Left renal cortex interstitium (tissue), 4 donors: ENCODE results near the gene TMEM208. TPM values are rescaled to one million over a fixed set of nuclear protein-coding genes. Genes with fewer than 3 reads are reported as not detected.

ENCODE experiments used
- DNase-seq, 4 donors: peaks; one replicate each; pipeline ENCODE4 v3.0.0-alpha.2; 2013; ENCODE audit warnings: low read depth in 4 of 4, low spot score in 2 of 4, missing footprints in 1 of 4
- polyA plus RNA-seq, 4 donors: library from polyadenylated mRNA; unstranded; fragments of 120-200 nt; gene quantifications; one replicate each; pipeline ENCODE4 v1.2.1, GENCODE V29; 2013; ENCODE audit not compliant: insufficient read length in 4 of 4

TMEM208 gene
- polyA plus RNA-seq, 4 donors, result 41.0 to 55.0 (median 44.0) TPM

DNA sequence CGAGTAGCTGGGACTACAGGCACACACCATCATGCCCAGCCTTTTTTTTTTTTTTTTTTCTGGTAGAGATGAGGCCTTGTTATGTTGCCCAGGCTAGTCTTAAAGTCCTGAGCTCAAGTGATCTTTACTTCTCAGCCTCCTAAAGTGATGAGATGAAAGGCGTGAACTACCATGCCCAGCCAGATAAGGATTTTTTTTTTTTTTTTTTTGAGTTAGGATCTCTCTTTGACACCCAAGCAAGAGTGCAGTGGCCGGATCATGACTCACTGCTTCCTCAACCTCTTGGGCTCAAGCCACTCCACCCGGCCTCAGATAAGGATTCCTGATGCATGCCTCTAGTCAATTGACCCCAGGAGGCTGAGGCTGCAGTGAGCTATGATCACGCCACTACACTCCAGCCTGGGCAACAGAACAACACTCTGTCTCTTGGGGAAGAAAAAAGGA lies 41.2 kb downstream of the TMEM208 start:
- DNase-seq, result no peak

DNA sequence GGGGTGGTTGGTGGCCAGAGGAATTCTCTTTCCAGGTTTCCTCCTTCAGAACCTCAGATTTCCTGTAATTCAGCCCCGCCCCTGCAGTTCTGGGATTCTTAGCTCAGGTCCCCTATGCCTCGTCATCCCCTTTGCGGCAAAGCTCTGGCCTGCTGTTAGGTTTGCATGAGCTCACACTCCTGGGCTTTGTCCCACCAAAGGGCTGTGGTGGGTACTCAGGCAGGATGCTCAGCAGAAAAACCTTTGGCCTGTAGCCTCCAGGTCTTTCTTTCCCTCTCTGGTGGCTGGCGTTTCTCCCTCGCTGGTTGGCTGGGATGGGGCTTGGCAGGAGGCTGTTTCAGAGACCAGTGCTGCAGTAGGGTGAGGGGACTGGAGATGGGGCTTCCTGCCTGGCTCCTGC lies 42.8 kb downstream of the TMEM208 start:
- no peak for DNase-seq

DNA sequence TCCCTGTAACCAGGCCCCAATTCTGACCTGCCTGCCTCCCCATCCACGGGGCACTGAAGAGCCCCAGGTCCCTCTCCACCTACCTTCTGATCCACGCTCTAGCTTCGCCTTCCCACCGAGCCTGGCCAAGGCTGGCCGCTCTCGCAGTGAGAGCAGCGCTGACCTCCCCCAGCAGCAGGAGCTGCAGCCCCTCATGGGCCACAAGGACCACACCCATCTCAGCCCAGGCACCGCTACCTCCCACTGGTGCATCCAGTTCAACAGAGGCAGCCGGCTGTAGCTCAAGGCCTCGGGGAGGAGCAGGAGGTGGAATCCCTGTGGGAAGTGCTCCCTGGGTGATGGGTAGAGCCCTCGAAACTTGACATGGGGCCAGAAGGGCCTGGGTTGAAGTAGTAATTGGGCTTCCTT lies 44.0 kb downstream of the TMEM208 start:
- no peak for DNase-seq

DNA sequence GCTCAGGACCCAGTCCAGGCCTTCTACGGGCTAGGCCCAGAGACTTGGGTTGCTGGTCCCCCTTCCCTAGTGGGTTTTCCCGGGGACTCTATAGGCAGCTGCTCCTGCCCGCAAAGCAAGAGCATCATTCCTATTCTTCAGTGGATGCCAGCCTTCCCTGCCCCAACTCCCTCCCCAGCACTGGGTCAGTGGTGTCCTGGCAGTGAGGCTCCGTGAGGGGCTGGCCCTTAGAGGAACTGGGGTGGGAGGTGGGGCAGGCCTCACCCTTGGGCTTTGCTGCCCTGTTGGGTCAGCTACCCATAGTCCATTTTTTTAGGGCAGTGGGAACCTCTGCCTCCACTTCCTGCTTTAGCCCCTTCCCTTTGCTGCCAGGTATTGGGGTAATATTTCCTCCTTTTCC lies 44.5 kb downstream of the TMEM208 start:
- no peak for DNase-seq

DNA sequence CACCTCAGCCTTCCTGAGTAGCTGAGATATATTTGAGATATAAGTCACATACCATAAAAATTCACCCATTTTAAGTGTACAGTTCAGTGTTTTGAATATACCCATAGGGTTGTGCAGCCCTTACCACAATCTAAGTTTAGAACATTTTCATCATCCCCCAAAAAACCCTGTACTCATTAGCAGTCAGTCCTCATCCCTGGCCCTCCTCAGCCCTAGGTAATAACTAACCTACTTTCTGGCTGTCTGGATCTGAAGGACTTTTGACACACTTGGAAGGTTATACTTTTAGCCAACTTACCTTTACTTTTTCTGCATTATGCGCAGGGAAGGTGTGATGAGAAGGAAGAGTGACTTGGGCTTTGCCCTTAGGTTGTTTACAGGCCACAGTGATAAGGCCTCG lies 48.4 kb downstream of the TMEM208 start:
- DNase-seq, result no peak

DNA sequence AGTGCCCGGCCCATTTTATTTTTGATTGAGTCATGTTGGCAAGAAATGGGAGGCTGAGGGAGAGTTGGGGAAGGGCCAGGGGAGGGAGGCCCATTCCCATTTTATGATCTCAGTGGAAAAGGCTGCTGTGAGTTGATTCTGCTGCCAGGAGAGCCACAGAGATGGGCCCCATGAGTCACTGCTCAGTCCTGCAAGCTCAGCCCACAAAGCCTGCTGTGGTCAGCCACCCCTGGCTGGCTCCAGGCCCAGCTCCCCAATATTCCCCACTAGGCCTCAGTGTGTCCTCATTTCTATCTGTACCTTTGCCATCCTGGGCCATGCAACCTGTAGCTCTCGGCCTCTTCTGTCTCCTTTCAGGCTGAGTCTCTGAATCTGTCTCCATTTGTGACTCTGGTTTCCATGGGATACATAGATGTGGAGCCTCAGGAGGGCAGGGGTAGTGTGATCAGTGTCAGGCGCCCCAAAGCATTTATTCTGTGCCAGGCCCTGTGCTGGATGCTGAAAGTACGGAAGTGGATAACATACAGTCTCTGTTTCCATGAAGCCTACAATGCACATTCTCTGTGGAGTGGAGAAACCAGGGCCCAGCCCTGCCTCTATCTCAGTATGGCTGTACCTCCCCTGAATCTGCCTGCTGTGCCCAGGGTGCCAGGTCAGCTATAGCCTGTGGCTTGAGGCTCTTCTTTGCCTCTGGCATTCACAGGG lies 50.5 kb downstream of the TMEM208 start:
- DNase-seq, result no peak

DNA sequence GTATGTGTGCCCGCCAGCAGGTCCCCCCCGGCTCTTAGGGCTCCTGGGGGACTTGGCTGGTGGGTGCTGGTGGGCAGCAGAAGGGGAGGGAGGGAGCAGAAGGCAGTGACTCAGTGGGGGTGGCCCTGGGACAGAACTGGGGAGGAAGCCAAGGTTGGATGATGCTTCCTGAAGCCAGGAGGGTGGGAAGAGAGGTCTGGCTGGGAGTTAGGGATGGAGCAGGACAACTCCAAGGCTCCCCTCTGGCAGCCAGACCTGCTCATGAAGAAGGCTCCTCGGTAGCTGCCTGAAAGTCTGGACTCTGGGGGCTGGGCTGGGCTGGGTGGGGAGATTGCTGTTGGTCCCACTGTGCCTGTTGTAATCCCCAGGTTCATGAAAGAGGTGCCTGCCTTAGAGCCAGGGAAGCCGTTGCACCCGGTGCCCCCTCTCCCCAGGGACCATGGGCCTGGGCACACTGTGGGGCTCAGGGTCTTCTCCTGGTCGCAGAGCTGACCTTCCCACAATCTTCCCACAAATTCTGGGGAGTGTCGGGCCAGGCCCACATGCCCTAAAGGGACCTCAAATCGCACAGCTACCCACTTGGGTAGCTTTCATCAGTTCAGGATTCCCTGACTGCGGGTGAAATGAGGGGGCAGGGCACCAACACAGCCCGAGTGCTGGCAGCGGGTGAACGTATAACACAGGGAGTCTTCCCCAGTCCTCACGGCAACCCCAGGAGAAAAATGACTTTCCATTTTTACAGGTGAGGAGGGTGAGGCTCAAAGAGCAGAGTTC lies 51.3 kb downstream of the TMEM208 start:
- no peak for DNase-seq

Other genes with a start within 250 kb of the TMEM208 start
- 10 to 100 TPM in 2 of 4 donors, 1 to 10 TPM in 2; 4.6 to 12.3 (median 9.5) TPM for gene CES4A, start 238.5 kb upstream of the TMEM208 start, polyA plus RNA-seq
- gene CBFB, start 198.0 kb upstream of the TMEM208 start, polyA plus RNA-seq, result 10 to 100 TPM; 62.3 to 77.1 (median 65.0) TPM
- 10 to 100 TPM; 21.0 to 28.5 (median 25.5) TPM for gene PHAF1, start 117.2 kb upstream of the TMEM208 start, polyA plus RNA-seq
- 10 to 100 TPM in 3 of 4 donors, 1 to 10 TPM in 1; 7.5 to 15.1 (median 10.4) TPM for gene B3GNT9, start 76.1 kb upstream of the TMEM208 start, polyA plus RNA-seq
- gene TRADD, start 67.2 kb upstream of the TMEM208 start, polyA plus RNA-seq, result 1 to 10 TPM; 4.3 to 7.0 (median 6.1) TPM
- 1 to 10 TPM; 1.3 to 2.8 (median 1.9) TPM for gene FBXL8, start 67.2 kb upstream of the TMEM208 start, polyA plus RNA-seq
- gene HSF4, start 62.4 kb upstream of the TMEM208 start, polyA plus RNA-seq, result 1 to 10 TPM; 1.2 to 3.2 (median 1.6) TPM
- gene NOL3, start 56.6 kb upstream of the TMEM208 start, polyA plus RNA-seq, result 1 to 10 TPM; 3.6 to 8.3 (median 6.0) TPM
- gene MATCAP1, start 43.2 kb upstream of the TMEM208 start, polyA plus RNA-seq, result 10 to 100 TPM; 23.9 to 68.7 (median 45.6) TPM
- gene EXOC3L1, start 37.0 kb upstream of the TMEM208 start, polyA plus RNA-seq, result 1 to 10 TPM; 4.9 to 7.8 (median 6.7) TPM
- gene E2F4, start 35.0 kb upstream of the TMEM208 start, polyA plus RNA-seq, result 10 to 100 TPM; 53.3 to 79.1 (median 62.8) TPM
- gene ELMO3, start 28.0 kb upstream of the TMEM208 start, polyA plus RNA-seq, result 1 to 10 TPM; 5.7 to 7.7 (median 6.3) TPM
- gene FHOD1, start 20.4 kb downstream of the TMEM208 start, polyA plus RNA-seq, result 10 to 100 TPM; 28.9 to 52.4 (median 43.5) TPM
- 1 to 10 TPM; 2.3 to 5.9 (median 4.5) TPM for gene SLC9A5, start 21.8 kb downstream of the TMEM208 start, polyA plus RNA-seq
- 10 to 100 TPM; 10.4 to 22.6 (median 15.2) TPM for gene PLEKHG4, start 52.4 kb downstream of the TMEM208 start, polyA plus RNA-seq
- 1 to 10 TPM in 3 of 4 donors, under 1 TPM in 1; 0.95 to 2.5 (median 1.6) TPM for gene KCTD19, start 99.6 kb downstream of the TMEM208 start, polyA plus RNA-seq
- gene LRRC36, start 99.7 kb downstream of the TMEM208 start, polyA plus RNA-seq, result 10 to 100 TPM in 1 of 4 donors, 1 to 10 TPM in 3; 2.4 to 10.5 (median 4.7) TPM
- gene TPPP3, start 166.4 kb downstream of the TMEM208 start, polyA plus RNA-seq, result 10 to 100 TPM; 52.9 to 79.1 (median 57.8) TPM
- gene ZDHHC1, start 189.3 kb downstream of the TMEM208 start, polyA plus RNA-seq, result 10 to 100 TPM; 12.6 to 19.0 (median 16.0) TPM
- 10 to 100 TPM; 52.7 to 71.9 (median 58.4) TPM for gene HSD11B2, start 204.0 kb downstream of the TMEM208 start, polyA plus RNA-seq